IPS-11a (cell line): ENCODE data around the gene AGPS.
"Not testable (repeated sequence)": the region's sequence is repeated elsewhere in the genome, so short reads cannot be mapped to it uniquely, and the experiment has no call there.

Source experiments
- H3K4me3 ChIP-seq: one replicate; pipeline ENCODE4 v1.5.1; 2013; ENCODE audit warnings: low read depth, low read length, control low read depth

The AGPS gene

GRCh38 chr2:177466337-177467195 is 74.0 kb downstream of the AGPS start:
- H3K4me3 ChIP-seq, result no peak overlapping the region

GRCh38 chr2:177467646-177468045 is 75.1 kb downstream of the AGPS start:
- no peak overlapping the region for H3K4me3 ChIP-seq

- H3K4me3 ChIP-seq, result no peak overlapping the region
These were observed 79.4 kb downstream of the AGPS start for GRCh38 chr2:177471990-177472389.

- H3K4me3 ChIP-seq, result no peak overlapping the region
These were observed 81.7 kb downstream of the AGPS start for GRCh38 chr2:177474301-177474700.

GRCh38 chr2:177474998-177475397 is 82.4 kb downstream of the AGPS start:
- no peak overlapping the region for H3K4me3 ChIP-seq

- H3K4me3 ChIP-seq, result no peak overlapping the region
These were observed 84.3 kb downstream of the AGPS start for GRCh38 chr2:177476897-177477296.

GRCh38 chr2:177478029-177478428 is 85.5 kb downstream of the AGPS start:
- no peak overlapping the region for H3K4me3 ChIP-seq

- H3K4me3 ChIP-seq, result no peak overlapping the region
These were observed 86.3 kb downstream of the AGPS start for GRCh38 chr2:177478907-177479306.

GRCh38 chr2:177482195-177482594 is 89.6 kb downstream of the AGPS start:
- H3K4me3 ChIP-seq, result no peak overlapping the region

GRCh38 chr2:177483531-177483930 is 91.0 kb downstream of the AGPS start:
- no peak overlapping the region for H3K4me3 ChIP-seq

GRCh38 chr2:177484180-177484795 is 91.7 kb downstream of the AGPS start:
- H3K4me3 ChIP-seq, result no peak overlapping the region

GRCh38 chr2:177485657-177486056 is 93.1 kb downstream of the AGPS start:
- H3K4me3 ChIP-seq, result not testable (repeated sequence)

GRCh38 chr2:177489719-177490301 is 97.2 kb downstream of the AGPS start:
- no peak overlapping the region for H3K4me3 ChIP-seq

- no peak overlapping the region for H3K4me3 ChIP-seq
These were observed 103.4 kb downstream of the AGPS start for GRCh38 chr2:177495945-177496344.

GRCh38 chr2:177496921-177497320 is 104.3 kb downstream of the AGPS start:
- no peak overlapping the region for H3K4me3 ChIP-seq

GRCh38 chr2:177501186-177501585 is 108.6 kb downstream of the AGPS start:
- no peak overlapping the region for H3K4me3 ChIP-seq

- no peak overlapping the region for H3K4me3 ChIP-seq
These were observed 113.9 kb downstream of the AGPS start for GRCh38 chr2:177506505-177506904.

GRCh38 chr2:177506998-177507397 is 114.4 kb downstream of the AGPS start:
- no peak overlapping the region for H3K4me3 ChIP-seq

GRCh38 chr2:177516824-177517544 is 124.4 kb downstream of the AGPS start:
- no peak overlapping the region for H3K4me3 ChIP-seq

- H3K4me3 ChIP-seq, result no peak overlapping the region
These were observed 126.2 kb downstream of the AGPS start for GRCh38 chr2:177518754-177519153.

GRCh38 chr2:177519534-177520115 is 127.1 kb downstream of the AGPS start:
- no peak overlapping the region for H3K4me3 ChIP-seq
